ENCODE data around the gene SIM2.

SIM2 gene

DNA sequence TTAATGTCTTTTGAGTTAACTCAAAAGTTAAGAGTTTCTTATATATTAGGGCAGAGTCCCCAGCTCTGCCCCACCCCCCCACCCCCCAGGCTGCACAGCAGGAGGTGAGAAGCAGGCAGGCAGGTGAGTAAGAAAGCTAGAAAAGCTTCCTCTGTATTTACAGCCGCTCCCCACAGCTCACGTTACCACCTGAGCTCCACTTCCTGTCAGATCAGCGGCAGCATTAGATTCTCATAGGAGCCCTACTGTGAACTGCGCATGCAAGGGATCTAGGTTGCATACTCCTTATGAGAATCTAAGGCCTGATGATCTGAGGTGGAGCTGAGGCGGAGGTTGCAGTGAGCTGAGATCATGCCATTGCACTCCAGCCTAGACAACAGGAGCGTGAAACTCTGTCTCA is 81.9 kb downstream of the SIM2 start:
- no peak overlapping the region for H3K4me2 ChIP-seq
- H3K27me3 ChIP-seq (ENCODE audit: insufficient read depth, low read depth): no peaks in the 10 kb centered on the region
- H3K9ac ChIP-seq: no peak overlapping the region
- H3K4me3 ChIP-seq (IDR thresholded peaks at IDR 0.05; ENCODE audit: insufficient read depth, low read depth, low read length): no peak overlapping the region
- H3K36me3 ChIP-seq (ENCODE audit: insufficient read depth): no peaks in the 10 kb centered on the region
- H3K79me2 ChIP-seq (ENCODE audit: insufficient read depth, low read depth): no peaks in the 10 kb centered on the region
- TF ChIP-seq, protein P1, sequence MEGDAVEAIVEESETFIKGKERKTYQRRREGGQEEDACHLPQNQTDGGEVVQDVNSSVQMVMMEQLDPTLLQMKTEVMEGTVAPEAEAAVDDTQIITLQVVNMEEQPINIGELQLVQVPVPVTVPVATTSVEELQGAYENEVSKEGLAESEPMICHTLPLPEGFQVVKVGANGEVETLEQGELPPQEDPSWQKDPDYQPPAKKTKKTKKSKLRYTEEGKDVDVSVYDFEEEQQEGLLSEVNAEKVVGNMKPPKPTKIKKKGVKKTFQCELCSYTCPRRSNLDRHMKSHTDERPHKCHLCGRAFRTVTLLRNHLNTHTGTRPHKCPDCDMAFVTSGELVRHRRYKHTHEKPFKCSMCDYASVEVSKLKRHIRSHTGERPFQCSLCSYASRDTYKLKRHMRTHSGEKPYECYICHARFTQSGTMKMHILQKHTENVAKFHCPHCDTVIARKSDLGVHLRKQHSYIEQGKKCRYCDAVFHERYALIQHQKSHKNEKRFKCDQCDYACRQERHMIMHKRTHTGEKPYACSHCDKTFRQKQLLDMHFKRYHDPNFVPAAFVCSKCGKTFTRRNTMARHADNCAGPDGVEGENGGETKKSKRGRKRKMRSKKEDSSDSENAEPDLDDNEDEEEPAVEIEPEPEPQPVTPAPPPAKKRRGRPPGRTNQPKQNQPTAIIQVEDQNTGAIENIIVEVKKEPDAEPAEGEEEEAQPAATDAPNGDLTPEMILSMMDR (conservative IDR thresholded peaks at IDR 0.05; ENCODE audit: low read depth, low read length): no peak
- H2AFZ ChIP-seq (ENCODE audit: low read depth): no peak overlapping the region
- H3K4me1 ChIP-seq (ENCODE audit: low read depth, poor library complexity, severe bottlenecking): no peaks in the 10 kb centered on the region
- H3K27ac ChIP-seq: no peak overlapping the region
- H4K20me1 ChIP-seq (ENCODE audit: insufficient read depth): no peaks in the 10 kb centered on the region

DNA sequence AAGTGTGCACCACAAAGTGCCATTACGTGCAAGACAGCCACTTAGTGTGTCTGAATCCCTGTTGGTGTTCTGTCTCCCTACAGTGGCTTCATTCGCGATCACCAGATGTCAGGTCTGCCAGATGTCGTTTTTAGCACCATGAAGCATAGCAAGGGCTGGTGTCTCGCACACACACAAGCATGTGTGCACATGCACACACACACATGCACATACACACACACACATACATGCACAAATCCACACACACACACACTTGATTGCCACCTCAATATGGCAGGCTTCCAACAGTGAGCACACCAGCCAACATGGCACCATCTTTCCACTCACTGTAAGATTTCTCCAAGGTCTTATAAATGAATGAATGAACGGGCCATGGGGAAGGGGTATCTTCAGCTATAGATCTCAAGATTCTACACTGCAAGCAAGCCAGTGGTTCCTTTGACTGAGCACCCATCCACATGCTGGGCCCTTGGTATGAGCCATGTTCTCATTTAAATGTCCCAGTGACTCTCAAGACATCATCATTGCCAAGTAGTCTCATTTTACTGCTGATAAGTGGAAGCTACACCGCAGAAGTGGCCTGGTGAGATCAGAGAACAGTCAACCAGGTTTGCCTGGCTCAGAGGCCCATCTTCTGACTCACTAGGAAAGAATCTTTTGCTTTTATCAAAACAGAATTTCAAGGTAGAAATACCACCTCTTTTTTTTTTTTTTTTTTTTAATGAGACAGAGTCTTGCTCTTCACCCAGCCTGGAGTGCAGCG is 84.9 kb downstream of the SIM2 start:
- Histone ChIP-seq H3K9ac (no peak overlapping the region), H3K4me1 (ENCODE audit: low read depth, poor library complexity, severe bottlenecking) (no peaks in the 10 kb centered on the region), H4K20me1 (ENCODE audit: insufficient read depth) (no peaks in the 10 kb centered on the region), H3K27ac (no peak overlapping the region), H3K36me3 (ENCODE audit: insufficient read depth) (no peaks in the 10 kb centered on the region), H2AFZ (ENCODE audit: low read depth) (no peak overlapping the region), H3K4me2 (no peak overlapping the region), H3K4me3 (IDR thresholded peaks at IDR 0.05; ENCODE audit: insufficient read depth, low read depth, low read length) (no peak overlapping the region), H3K27me3 (ENCODE audit: insufficient read depth, low read depth) (no peaks in the 10 kb centered on the region), H3K79me2 (ENCODE audit: insufficient read depth, low read depth) (no peaks in the 10 kb centered on the region)
- TF ChIP-seq, protein P1 (conservative IDR thresholded peaks at IDR 0.05; ENCODE audit: low read depth, low read length): no peak

DNA sequence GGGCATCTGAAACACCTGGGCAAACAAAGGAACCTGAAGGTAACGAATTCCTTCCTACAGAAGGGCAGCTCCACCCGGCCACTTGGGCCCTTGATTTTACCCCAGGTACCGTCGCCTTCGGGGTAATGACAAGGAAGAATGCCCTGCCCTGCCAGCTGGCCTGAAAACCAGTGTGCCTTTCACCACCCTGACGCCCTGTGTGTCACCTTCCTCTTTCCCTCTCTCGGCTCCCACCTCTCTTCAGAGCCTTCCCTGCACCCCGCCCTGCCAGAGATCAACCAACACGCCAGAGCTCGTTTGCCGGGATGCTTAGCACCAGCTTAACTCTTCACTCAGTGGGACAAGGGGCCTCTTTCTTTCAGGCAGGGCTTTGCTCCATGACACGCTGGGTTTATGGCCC is 86.0 kb downstream of the SIM2 start:
- H3K36me3 ChIP-seq (ENCODE audit: insufficient read depth): no peaks in the 10 kb centered on the region
- no peaks in the 10 kb centered on the region for H4K20me1 ChIP-seq (ENCODE audit: insufficient read depth)
- no peaks in the 10 kb centered on the region for H3K79me2 ChIP-seq (ENCODE audit: insufficient read depth, low read depth)
- H3K4me2 ChIP-seq: no peak overlapping the region
- H3K4me3 ChIP-seq (IDR thresholded peaks at IDR 0.05; ENCODE audit: insufficient read depth, low read depth, low read length): no peak overlapping the region
- TF ChIP-seq, protein P1 (conservative IDR thresholded peaks at IDR 0.05; ENCODE audit: low read depth, low read length): no peak
- H3K4me1 ChIP-seq (ENCODE audit: low read depth, poor library complexity, severe bottlenecking): no peaks in the 10 kb centered on the region
- H3K27ac ChIP-seq: no peak overlapping the region
- no peaks in the 10 kb centered on the region for H3K27me3 ChIP-seq (ENCODE audit: insufficient read depth, low read depth)
- H3K9ac ChIP-seq: no peak overlapping the region
- no peak overlapping the region for H2AFZ ChIP-seq (ENCODE audit: low read depth)

DNA sequence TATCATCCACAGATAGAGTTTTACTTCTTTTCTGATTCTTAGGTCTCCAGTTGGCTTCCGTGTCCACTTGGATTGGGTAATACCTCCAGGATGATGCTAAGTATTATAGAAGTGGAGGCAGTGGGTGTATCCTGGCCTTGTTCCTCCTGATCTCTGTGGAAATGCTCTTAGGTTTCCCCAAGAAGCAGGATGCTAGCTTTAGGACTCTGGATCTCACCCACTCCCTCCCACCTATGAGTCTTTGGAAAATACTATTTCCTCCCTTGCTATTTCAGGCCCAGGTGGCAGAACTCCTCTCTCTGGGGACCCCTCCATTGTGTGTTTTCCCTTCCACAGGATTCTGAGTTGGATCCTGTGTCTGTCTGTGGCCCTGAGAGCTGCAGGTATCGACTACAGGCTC is 86.7 kb downstream of the SIM2 start:
- Histone ChIP-seq H3K79me2 (ENCODE audit: insufficient read depth, low read depth) (no peaks in the 10 kb centered on the region), H3K4me2 (no peak overlapping the region), H3K9ac (no peak overlapping the region), H3K36me3 (ENCODE audit: insufficient read depth) (no peaks in the 10 kb centered on the region), H3K4me1 (ENCODE audit: low read depth, poor library complexity, severe bottlenecking) (no peaks in the 10 kb centered on the region), H3K27me3 (ENCODE audit: insufficient read depth, low read depth) (no peaks in the 10 kb centered on the region), H3K27ac (no peak overlapping the region), H4K20me1 (ENCODE audit: insufficient read depth) (no peaks in the 10 kb centered on the region), H3K4me3 (IDR thresholded peaks at IDR 0.05; ENCODE audit: insufficient read depth, low read depth, low read length) (no peak overlapping the region), H2AFZ (ENCODE audit: low read depth) (no peak overlapping the region)
- TF ChIP-seq, protein P1 (conservative IDR thresholded peaks at IDR 0.05; ENCODE audit: low read depth, low read length): no peak

All from KMS-11 (cell line).